SK-N-SH (cell line): ENCODE results near the gene HHIP. TPM values are rescaled to one million over a fixed set of nuclear protein-coding genes. Genes with fewer than 3 reads are reported as not detected.

Source experiments
- CTCF ChIA-PET: fragments of 300-600, 350-600 bp; formaldehyde crosslinking; extraction: SDS; loops from one replicate; lab custom pipeline; 2021; lab: Yijun Ruan, JAX
- POLR2A ChIA-PET: fragments of 350-600 bp; sonication (Branson Sonifier 250); formaldehyde crosslinking; extraction: SDS; loops from one replicate; lab custom pipeline; 2020; ENCODE audit warnings: antibody characterized with exemption, inconsistent platforms; lab: Yijun Ruan, JAX
- DNase-seq: peaks from one replicate; pipeline ENCODE4 v3.0.0; 2012
- H2AFZ ChIP-seq: fragments of 200-600 bp; sonication (generic); 2 replicates; pipeline ENCODE4 v1.8.1; 2016; ENCODE audit warnings: antibody characterized with exemption, mild to moderate bottlenecking, low read depth
- H3F3A ChIP-seq: fragments of 200-600 bp; sonication (generic); replicated peaks from 2 replicates; pipeline ENCODE3; 2016; ENCODE audit warnings: antibody characterized with exemption, mild to moderate bottlenecking; ENCODE audit not compliant: insufficient read depth
- H3K27ac ChIP-seq, 2 experiments: fragments of 200-500 bp in 1 of 2; fragments of 200-600 bp in 1 of 2; sonication (Bioruptor generic) in 1 of 2; sonication (generic), shearing (Covaris generic) in 1 of 2; 2 replicates each; pipeline versions ENCODE4 v1.5.1 to v1.6.1; 2014 to 2016; ENCODE audit warnings: low read depth in 2 of 2, inconsistent platforms in 1 of 2, low read length in 1 of 2, mild to moderate bottlenecking in 1 of 2, mixed read lengths in 1 of 2
- H3K27me3 ChIP-seq: fragments of 200-600 bp; sonication (generic), shearing (Covaris generic); 2 replicates; pipeline ENCODE4 v1.6.1; 2016; ENCODE audit warnings: mixed run types; ENCODE audit not compliant: insufficient read depth
- H3K36me3 ChIP-seq, 2 experiments: fragments of 200-500 bp in 1 of 2; fragments of 200-600 bp in 1 of 2; sonication (Bioruptor generic) in 1 of 2; sonication (generic) in 1 of 2; replicated peaks in 1 of 2; 2 replicates each; pipeline versions ENCODE3 to v1.5.1; 2014 to 2016; ENCODE audit warnings: low read length in 1 of 2, mild to moderate bottlenecking in 1 of 2; ENCODE audit not compliant: insufficient read depth in 2 of 2, control insufficient read depth in 1 of 2
- H3K4me1 ChIP-seq, 2 experiments: fragments of 200-500 bp in 1 of 2; fragments of 200-600 bp in 1 of 2; sonication (Bioruptor generic) in 1 of 2; sonication (generic), shearing (Covaris generic) in 1 of 2; 2 replicates each; pipeline versions ENCODE4 v1.5.1 to v1.6.1; 2014 to 2016; ENCODE audit warnings: low read depth in 1 of 2, low read length in 1 of 2, mixed run types in 1 of 2; ENCODE audit not compliant: insufficient read depth in 2 of 2, control insufficient read depth in 1 of 2
- H3K4me2 ChIP-seq: fragments of 200-600 bp; sonication (generic), shearing (Covaris generic); 2 replicates; pipeline ENCODE4 v1.6.1; 2017; ENCODE audit warnings: mixed run types
- H3K4me3 ChIP-seq, 2 experiments: fragments of 200-500 bp in 1 of 2; fragments of 200-600 bp in 1 of 2; sonication (Bioruptor generic) in 1 of 2; sonication (generic), shearing (Covaris generic) in 1 of 2; 2 replicates each; pipeline versions ENCODE4 v1.5.1 to v1.8.1; 2014 to 2016; ENCODE audit warnings: low read depth in 2 of 2, inconsistent platforms in 1 of 2, low read length in 1 of 2, mild to moderate bottlenecking in 1 of 2, mixed read lengths in 1 of 2, moderate library complexity in 1 of 2
- H3K79me2 ChIP-seq: fragments of 200-600 bp; sonication (generic); 2 replicates; pipeline ENCODE4 v1.8.1; 2017; ENCODE audit warnings: mild to moderate bottlenecking; ENCODE audit not compliant: insufficient read depth
- H3K9ac ChIP-seq: fragments of 200-600 bp; sonication (generic); 2 replicates; pipeline ENCODE4 v1.6.1; 2017; ENCODE audit warnings: mixed run types
- H3K9me2 ChIP-seq: fragments of 200-600 bp; sonication (generic); 2 replicates; pipeline ENCODE4 v1.6.1; 2017; ENCODE audit warnings: mixed run types
- H3K9me3 ChIP-seq: fragments of 200-600 bp; sonication (generic); 2 replicates; pipeline ENCODE4 v1.6.1; 2017; ENCODE audit warnings: mixed run types, mild to moderate bottlenecking, moderate library complexity
- H4K20me1 ChIP-seq: fragments of 200-600 bp; sonication (generic); 2 replicates; pipeline ENCODE4 v1.6.1; 2017; ENCODE audit warnings: mild to moderate bottlenecking, mixed run types; ENCODE audit not compliant: insufficient read depth
- CHD2 ChIP-seq: fragments of 150-350 bp; IDR thresholded peaks from 2 replicates; pipeline ENCODE4 v1.6.1; 2018; ENCODE audit warnings: low read length; ENCODE audit not compliant: partially characterized antibody
- ELF1 ChIP-seq: IDR thresholded peaks from 2 replicates; pipeline ENCODE4 v1.4.0; 2012
- GATA2 ChIP-seq: sonication (generic); formaldehyde crosslinking; IDR thresholded peaks from 2 replicates; pipeline ENCODE4 v1.5.0; 2020; ENCODE audit warnings: mild to moderate bottlenecking, missing genetic modification reagents
- JUND ChIP-seq: IDR thresholded peaks from 2 replicates; pipeline ENCODE4 v1.4.0; 2012
- MAX ChIP-seq: IDR thresholded peaks from 2 replicates; pipeline ENCODE4 v1.4.0; 2012; ENCODE audit warnings: low read depth
- NFIC ChIP-seq: IDR thresholded peaks from 2 replicates; pipeline ENCODE4 v1.4.0; 2012; ENCODE audit warnings: borderline replicate concordance
- RCOR1 ChIP-seq: fragments of 150-350 bp; IDR thresholded peaks from 2 replicates; pipeline ENCODE4 v1.6.1; 2017; ENCODE audit warnings: antibody characterized with exemption, low read length
- WGBS: methylation state at CpG from one replicate; pipeline ENCODE4 v1.1.6; 2017; ENCODE audit warnings: low lambda C conversion rate; 5-methylcytosine and 5-hydroxymethylcytosine counted together
- polyA plus RNA-seq, 3 experiments: library from polyadenylated mRNA; depleted of rRNA; stranded (reverse); fragments of >200 nt; gene quantifications; 2 replicates each; pipeline ENCODE4 v1.2.3, GENCODE V29; 2012
- TF ChIP-seq, protein P1 (sequence below): IDR thresholded peaks from 2 replicates; pipeline ENCODE4 v1.4.0; 2012; ENCODE audit warnings: low read depth, borderline replicate concordance
- TF ChIP-seq, protein P2 (sequence below): IDR thresholded peaks from 2 replicates; pipeline ENCODE4 v1.6.1; 2012; ENCODE audit warnings: mild to moderate bottlenecking, low read depth, low read length, moderate library complexity
- TF ChIP-seq, protein P3 (sequence below): IDR thresholded peaks from 2 replicates; pipeline ENCODE4; 2012

Gene HHIP
- polyA plus RNA-seq, 1 of the 3 experiments (the other 2 are of a cell fraction) = 3.5 TPM

GRCh38 chr4:144748814-144749555, 103.0 kb downstream of the HHIP start:
- Histone ChIP-seq H3K9me2 (no peaks in the 10 kb centered on the region), H3K4me2 (no peak overlapping the region), H3F3A (no peaks in the 10 kb centered on the region), H2AFZ (no peak overlapping the region), H3K27me3 (no peaks in the 10 kb centered on the region), H3K9ac (no peak overlapping the region), H3K27ac (no peak overlapping the region), H3K4me1 (no peaks in the 10 kb centered on the region), H4K20me1 (no peaks in the 10 kb centered on the region), H3K9me3 (no peaks in the 10 kb centered on the region), H3K4me3 (no peak overlapping the region), H3K79me2 (no peaks in the 10 kb centered on the region), H3K36me3 (peaks cover 0 to 3% of the 10 kb centered on the region in 2 experiments)
- ChIA-PET POLR2A (no interaction called here), CTCF (no interaction called here)
- no peak for DNase-seq
- no peak for TF ChIP-seq CHD2
- TF ChIP-seq ELF1 = no peak
- TF ChIP-seq JUND = no peak
- no peak for TF ChIP-seq MAX
- TF ChIP-seq NFIC = no peak
- 3% methylated on average over 4 of the region's 4 CpGs for WGBS

GRCh38 chr4:144750348-144750747, 104.4 kb downstream of the HHIP start:
- no peak for DNase-seq
- ChIA-PET CTCF (no interaction called here), POLR2A (no interaction called here)
- H2AFZ ChIP-seq = no peak overlapping the region
- H3K9ac ChIP-seq = no peak overlapping the region
- no peak overlapping the region for H3K4me3 ChIP-seq
- TF ChIP-seq GATA2 (CRISPR knock-in tag) (no peak), NFIC (no peak), RCOR1 (no peak)
- TF ChIP-seq, protein P1, sequence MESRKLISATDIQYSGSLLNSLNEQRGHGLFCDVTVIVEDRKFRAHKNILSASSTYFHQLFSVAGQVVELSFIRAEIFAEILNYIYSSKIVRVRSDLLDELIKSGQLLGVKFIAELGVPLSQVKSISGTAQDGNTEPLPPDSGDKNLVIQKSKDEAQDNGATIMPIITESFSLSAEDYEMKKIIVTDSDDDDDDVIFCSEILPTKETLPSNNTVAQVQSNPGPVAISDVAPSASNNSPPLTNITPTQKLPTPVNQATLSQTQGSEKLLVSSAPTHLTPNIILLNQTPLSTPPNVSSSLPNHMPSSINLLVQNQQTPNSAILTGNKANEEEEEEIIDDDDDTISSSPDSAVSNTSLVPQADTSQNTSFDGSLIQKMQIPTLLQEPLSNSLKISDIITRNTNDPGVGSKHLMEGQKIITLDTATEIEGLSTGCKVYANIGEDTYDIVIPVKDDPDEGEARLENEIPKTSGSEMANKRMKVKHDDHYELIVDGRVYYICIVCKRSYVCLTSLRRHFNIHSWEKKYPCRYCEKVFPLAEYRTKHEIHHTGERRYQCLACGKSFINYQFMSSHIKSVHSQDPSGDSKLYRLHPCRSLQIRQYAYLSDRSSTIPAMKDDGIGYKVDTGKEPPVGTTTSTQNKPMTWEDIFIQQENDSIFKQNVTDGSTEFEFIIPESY = no peak
- TF ChIP-seq, protein P2, sequence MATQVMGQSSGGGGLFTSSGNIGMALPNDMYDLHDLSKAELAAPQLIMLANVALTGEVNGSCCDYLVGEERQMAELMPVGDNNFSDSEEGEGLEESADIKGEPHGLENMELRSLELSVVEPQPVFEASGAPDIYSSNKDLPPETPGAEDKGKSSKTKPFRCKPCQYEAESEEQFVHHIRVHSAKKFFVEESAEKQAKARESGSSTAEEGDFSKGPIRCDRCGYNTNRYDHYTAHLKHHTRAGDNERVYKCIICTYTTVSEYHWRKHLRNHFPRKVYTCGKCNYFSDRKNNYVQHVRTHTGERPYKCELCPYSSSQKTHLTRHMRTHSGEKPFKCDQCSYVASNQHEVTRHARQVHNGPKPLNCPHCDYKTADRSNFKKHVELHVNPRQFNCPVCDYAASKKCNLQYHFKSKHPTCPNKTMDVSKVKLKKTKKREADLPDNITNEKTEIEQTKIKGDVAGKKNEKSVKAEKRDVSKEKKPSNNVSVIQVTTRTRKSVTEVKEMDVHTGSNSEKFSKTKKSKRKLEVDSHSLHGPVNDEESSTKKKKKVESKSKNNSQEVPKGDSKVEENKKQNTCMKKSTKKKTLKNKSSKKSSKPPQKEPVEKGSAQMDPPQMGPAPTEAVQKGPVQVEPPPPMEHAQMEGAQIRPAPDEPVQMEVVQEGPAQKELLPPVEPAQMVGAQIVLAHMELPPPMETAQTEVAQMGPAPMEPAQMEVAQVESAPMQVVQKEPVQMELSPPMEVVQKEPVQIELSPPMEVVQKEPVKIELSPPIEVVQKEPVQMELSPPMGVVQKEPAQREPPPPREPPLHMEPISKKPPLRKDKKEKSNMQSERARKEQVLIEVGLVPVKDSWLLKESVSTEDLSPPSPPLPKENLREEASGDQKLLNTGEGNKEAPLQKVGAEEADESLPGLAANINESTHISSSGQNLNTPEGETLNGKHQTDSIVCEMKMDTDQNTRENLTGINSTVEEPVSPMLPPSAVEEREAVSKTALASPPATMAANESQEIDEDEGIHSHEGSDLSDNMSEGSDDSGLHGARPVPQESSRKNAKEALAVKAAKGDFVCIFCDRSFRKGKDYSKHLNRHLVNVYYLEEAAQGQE = no peak
- TF ChIP-seq, protein P3, sequence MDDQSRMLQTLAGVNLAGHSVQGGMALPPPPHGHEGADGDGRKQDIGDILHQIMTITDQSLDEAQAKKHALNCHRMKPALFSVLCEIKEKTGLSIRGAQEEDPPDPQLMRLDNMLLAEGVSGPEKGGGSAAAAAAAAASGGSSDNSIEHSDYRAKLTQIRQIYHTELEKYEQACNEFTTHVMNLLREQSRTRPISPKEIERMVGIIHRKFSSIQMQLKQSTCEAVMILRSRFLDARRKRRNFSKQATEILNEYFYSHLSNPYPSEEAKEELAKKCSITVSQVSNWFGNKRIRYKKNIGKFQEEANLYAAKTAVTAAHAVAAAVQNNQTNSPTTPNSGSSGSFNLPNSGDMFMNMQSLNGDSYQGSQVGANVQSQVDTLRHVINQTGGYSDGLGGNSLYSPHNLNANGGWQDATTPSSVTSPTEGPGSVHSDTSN = no peak
- no peak overlapping the region for H3K4me2 ChIP-seq
- no peaks in the 10 kb centered on the region for H3K9me2 ChIP-seq
- H3K4me1 ChIP-seq = no peaks in the 10 kb centered on the region
- H3K79me2 ChIP-seq = no peaks in the 10 kb centered on the region
- H3K27ac ChIP-seq = no peak overlapping the region
- 3% methylated on average over 2 of the region's 2 CpGs for WGBS
- no peaks in the 10 kb centered on the region for H3K27me3 ChIP-seq
- no peaks in the 10 kb centered on the region for H3K36me3 ChIP-seq
- no peaks in the 10 kb centered on the region for H3F3A ChIP-seq
- H4K20me1 ChIP-seq = no peaks in the 10 kb centered on the region
- H3K9me3 ChIP-seq = no peaks in the 10 kb centered on the region
